ENCODE measurements around the gene CHTF18. TPM values are rescaled to one million over a fixed set of nuclear protein-coding genes. Genes with fewer than 3 reads are reported as not detected.
"Not testable (repeated sequence)": the region's sequence is repeated elsewhere in the genome, so short reads cannot be mapped to it uniquely, and the experiment has no call there.

CHTF18 gene
- total and polyA plus RNA-seq, 2 experiments from 2014 or later, result 61.3 to 129 TPM

GRCh38 chr16:836221-836620 is 47.8 kb downstream of the CHTF18 start (continued):
- no peak for TF ChIP-seq REST (IDR thresholded peaks at IDR 0.05; ENCODE audit: unreplicated experiment)

DNA sequence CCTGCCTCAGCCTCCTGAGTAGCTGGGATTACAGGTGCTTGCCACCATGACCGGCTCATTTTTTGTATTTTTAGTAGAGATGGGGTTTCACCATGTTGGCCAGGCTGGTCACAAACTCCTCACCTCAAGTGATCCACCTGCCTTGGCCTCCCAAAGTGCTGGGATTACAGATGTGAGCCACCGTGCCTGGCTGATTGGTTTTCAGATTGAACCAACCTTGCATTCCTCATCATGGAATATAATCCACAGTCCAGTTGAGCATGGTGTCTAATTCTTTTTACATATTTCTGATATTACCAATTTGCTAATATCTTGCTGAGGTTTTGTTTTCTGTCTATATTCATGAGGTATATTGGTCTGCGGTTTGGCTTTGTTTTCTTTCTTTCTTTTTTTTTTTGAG is 48.4 kb downstream of the CHTF18 start:
- H3K27ac ChIP-seq (ENCODE audit: low read depth); H3K27me3 ChIP-seq (ENCODE audit: insufficient read depth); ATAC-seq; H3K36me3 Mint-ChIP-seq (ENCODE audit: low read depth); DNase-seq (ENCODE audit: low spot score); H3K9me2 ChIP-seq (ENCODE audit: insufficient read depth); H3K4me2 ChIP-seq; H3K27ac Mint-ChIP-seq; H3K4me1 Mint-ChIP-seq; H3K36me3 ChIP-seq (ENCODE audit: insufficient read depth); H3F3A ChIP-seq (replicated peaks; ENCODE audit: low read depth); H3K4me1 ChIP-seq (ENCODE audit: insufficient read depth); H2AFZ ChIP-seq; H3K4me3 ChIP-seq; H3K79me2 ChIP-seq (replicated peaks; ENCODE audit: insufficient read depth); H3K27me3 Mint-ChIP-seq (ENCODE audit: insufficient read depth, low read depth, poor library complexity); H3K4me3 Mint-ChIP-seq; H4K20me1 ChIP-seq (replicated peaks; ENCODE audit: insufficient read depth): not testable (repeated sequence)
- H3K9me3 Mint-ChIP-seq, result peaks cover 22% of the 10 kb centered on the region

DNA sequence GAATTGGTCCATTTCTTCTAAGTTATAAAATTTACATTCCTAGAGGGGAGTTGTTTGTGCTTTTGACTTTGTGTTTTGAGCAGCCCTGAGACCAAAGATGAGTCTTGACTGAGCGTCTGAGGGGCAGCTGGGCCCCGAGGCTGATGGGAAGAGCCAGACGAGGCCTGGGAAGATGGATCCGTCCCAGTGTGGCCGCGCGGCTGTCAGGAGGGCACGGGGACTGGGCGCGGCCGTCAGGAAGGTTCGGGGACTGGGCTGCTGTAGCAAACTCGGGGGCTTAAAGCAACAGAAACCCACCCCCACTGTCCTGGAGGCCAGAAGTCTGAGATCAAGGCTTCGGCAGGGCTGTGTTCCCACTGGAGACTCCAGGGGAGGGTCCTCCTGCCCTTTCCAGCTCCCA is 50.3 kb downstream of the CHTF18 start:
- 0 out of 2 replicates have a peak, but pooled peaks cover 3% of the 10 kb centered on the region for H3K36me3 ChIP-seq (ENCODE audit: insufficient read depth)
- H2AFZ ChIP-seq, result no peak overlapping the region
- no peaks in the 10 kb centered on the region for H3K4me1 ChIP-seq (ENCODE audit: insufficient read depth)
- TF ChIP-seq ZNF114 (CRISPR knock-in tag; IDR thresholded peaks at IDR 0.05) (no peak), ETS1 (IDR thresholded peaks at IDR 0.05) (no peak), NANOG (IDR thresholded peaks at IDR 0.05; ENCODE audit: borderline replicate concordance) (no peak), EZH2 (IDR thresholded peaks at IDR 0.05; ENCODE audit: low read depth, unreplicated experiment) (no peak), STAT1 (IDR thresholded peaks at IDR 0.05; ENCODE audit: unreplicated experiment) (no peak), EZH2phosphoT487 (IDR thresholded peaks at IDR 0.05; ENCODE audit: unreplicated experiment) (no peak)
- TF ChIP-seq, protein P1, sequence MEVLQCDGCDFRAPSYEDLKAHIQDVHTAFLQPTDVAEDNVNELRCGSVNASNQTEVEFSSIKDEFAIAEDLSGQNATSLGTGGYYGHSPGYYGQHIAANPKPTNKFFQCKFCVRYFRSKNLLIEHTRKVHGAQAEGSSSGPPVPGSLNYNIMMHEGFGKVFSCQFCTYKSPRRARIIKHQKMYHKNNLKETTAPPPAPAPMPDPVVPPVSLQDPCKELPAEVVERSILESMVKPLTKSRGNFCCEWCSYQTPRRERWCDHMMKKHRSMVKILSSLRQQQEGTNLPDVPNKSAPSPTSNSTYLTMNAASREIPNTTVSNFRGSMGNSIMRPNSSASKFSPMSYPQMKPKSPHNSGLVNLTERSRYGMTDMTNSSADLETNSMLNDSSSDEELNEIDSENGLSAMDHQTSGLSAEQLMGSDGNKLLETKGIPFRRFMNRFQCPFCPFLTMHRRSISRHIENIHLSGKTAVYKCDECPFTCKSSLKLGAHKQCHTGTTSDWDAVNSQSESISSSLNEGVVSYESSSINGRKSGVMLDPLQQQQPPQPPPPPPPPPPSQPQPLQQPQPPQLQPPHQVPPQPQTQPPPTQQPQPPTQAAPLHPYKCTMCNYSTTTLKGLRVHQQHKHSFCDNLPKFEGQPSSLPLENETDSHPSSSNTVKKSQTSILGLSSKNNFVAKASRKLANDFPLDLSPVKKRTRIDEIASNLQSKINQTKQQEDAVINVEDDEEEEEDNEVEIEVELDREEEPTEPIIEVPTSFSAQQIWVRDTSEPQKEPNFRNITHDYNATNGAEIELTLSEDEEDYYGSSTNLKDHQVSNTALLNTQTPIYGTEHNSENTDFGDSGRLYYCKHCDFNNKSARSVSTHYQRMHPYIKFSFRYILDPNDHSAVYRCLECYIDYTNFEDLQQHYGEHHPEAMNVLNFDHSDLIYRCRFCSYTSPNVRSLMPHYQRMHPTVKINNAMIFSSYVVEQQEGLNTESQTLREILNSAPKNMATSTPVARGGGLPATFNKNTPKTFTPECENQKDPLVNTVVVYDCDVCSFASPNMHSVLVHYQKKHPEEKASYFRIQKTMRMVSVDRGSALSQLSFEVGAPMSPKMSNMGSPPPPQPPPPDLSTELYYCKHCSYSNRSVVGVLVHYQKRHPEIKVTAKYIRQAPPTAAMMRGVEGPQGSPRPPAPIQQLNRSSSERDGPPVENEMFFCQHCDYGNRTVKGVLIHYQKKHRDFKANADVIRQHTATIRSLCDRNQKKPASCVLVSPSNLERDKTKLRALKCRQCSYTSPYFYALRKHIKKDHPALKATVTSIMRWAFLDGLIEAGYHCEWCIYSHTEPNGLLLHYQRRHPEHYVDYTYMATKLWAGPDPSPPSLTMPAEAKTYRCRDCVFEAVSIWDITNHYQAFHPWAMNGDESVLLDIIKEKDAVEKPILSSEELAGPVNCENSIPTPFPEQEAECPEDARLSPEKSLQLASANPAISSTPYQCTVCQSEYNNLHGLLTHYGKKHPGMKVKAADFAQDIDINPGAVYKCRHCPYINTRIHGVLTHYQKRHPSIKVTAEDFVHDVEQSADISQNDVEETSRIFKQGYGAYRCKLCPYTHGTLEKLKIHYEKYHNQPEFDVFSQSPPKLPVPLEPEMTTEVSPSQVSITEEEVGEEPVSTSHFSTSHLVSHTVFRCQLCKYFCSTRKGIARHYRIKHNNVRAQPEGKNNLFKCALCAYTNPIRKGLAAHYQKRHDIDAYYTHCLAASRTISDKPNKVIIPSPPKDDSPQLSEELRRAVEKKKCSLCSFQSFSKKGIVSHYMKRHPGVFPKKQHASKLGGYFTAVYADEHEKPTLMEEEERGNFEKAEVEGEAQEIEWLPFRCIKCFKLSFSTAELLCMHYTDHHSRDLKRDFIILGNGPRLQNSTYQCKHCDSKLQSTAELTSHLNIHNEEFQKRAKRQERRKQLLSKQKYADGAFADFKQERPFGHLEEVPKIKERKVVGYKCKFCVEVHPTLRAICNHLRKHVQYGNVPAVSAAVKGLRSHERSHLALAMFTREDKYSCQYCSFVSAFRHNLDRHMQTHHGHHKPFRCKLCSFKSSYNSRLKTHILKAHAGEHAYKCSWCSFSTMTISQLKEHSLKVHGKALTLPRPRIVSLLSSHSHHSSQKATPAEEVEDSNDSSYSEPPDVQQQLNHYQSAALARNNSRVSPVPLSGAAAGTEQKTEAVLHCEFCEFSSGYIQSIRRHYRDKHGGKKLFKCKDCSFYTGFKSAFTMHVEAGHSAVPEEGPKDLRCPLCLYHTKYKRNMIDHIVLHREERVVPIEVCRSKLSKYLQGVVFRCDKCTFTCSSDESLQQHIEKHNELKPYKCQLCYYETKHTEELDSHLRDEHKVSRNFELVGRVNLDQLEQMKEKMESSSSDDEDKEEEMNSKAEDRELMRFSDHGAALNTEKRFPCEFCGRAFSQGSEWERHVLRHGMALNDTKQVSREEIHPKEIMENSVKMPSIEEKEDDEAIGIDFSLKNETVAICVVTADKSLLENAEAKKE (CRISPR knock-in tag; IDR thresholded peaks at IDR 0.05), result no peak
- peaks cover 4% of the 10 kb centered on the region for H3K4me1 Mint-ChIP-seq
- DNase-seq (ENCODE audit: low spot score), result no peak
- no peaks in the 10 kb centered on the region for H3K27me3 ChIP-seq (ENCODE audit: insufficient read depth)
- H3K4me3 ChIP-seq, result no peak overlapping the region
- ATAC-seq, result no peak
- no peak overlapping the region for H3K27ac ChIP-seq (ENCODE audit: low read depth)
- no peaks in the 10 kb centered on the region for H3K79me2 ChIP-seq (replicated peaks; ENCODE audit: insufficient read depth)
- H3K9me2 ChIP-seq (ENCODE audit: insufficient read depth), result no peaks in the 10 kb centered on the region
- no peak overlapping the region for H3K4me3 Mint-ChIP-seq
- peaks cover 22% of the 10 kb centered on the region for H3K9me3 Mint-ChIP-seq
- H3K27ac Mint-ChIP-seq, result no peak overlapping the region
- no peaks in the 10 kb centered on the region for H3F3A ChIP-seq (replicated peaks; ENCODE audit: low read depth)
- H4K20me1 ChIP-seq (replicated peaks; ENCODE audit: insufficient read depth), result no peaks in the 10 kb centered on the region
- H3K27me3 Mint-ChIP-seq (ENCODE audit: insufficient read depth, low read depth, poor library complexity), result peaks cover 6% of the 10 kb centered on the region
- no peak overlapping the region for H3K4me2 ChIP-seq
- peaks cover 4% of the 10 kb centered on the region; the same call in 1 of the 3 replicates for H3K36me3 Mint-ChIP-seq (ENCODE audit: low read depth)
